GM18951 (cell line): ENCODE results near the gene RBM12.
A peak's percentile ranks its signal among the peaks of the same experiment; 100 is the strongest.
"Not testable (repeated sequence)": the region's sequence is repeated elsewhere in the genome, so short reads cannot be mapped to it uniquely, and the experiment has no call there.

Experiments
- POLR2A ChIP-seq: IDR thresholded peaks from 4 replicates; pipeline ENCODE4 v1.6.1; 2011; ENCODE audit warnings: mild to moderate bottlenecking; ENCODE audit not compliant: insufficient read length, insufficient read depth; ENCODE audit errors: extremely low read depth
- in situ Hi-C: fragments of 300-500 bp; cut with MboI; formaldehyde crosslinking; loops from one replicate; pipeline ENCODE4 v1.12.0; 2022; ENCODE audit warnings: low sequenced_read_pairs, mixed read lengths, inconsistent platforms; ENCODE audit not compliant: unreplicated experiment

RBM12 gene, protein sequence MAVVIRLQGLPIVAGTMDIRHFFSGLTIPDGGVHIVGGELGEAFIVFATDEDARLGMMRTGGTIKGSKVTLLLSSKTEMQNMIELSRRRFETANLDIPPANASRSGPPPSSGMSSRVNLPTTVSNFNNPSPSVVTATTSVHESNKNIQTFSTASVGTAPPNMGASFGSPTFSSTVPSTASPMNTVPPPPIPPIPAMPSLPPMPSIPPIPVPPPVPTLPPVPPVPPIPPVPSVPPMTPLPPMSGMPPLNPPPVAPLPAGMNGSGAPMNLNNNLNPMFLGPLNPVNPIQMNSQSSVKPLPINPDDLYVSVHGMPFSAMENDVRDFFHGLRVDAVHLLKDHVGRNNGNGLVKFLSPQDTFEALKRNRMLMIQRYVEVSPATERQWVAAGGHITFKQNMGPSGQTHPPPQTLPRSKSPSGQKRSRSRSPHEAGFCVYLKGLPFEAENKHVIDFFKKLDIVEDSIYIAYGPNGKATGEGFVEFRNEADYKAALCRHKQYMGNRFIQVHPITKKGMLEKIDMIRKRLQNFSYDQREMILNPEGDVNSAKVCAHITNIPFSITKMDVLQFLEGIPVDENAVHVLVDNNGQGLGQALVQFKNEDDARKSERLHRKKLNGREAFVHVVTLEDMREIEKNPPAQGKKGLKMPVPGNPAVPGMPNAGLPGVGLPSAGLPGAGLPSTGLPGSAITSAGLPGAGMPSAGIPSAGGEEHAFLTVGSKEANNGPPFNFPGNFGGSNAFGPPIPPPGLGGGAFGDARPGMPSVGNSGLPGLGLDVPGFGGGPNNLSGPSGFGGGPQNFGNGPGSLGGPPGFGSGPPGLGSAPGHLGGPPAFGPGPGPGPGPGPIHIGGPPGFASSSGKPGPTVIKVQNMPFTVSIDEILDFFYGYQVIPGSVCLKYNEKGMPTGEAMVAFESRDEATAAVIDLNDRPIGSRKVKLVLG

DNA sequence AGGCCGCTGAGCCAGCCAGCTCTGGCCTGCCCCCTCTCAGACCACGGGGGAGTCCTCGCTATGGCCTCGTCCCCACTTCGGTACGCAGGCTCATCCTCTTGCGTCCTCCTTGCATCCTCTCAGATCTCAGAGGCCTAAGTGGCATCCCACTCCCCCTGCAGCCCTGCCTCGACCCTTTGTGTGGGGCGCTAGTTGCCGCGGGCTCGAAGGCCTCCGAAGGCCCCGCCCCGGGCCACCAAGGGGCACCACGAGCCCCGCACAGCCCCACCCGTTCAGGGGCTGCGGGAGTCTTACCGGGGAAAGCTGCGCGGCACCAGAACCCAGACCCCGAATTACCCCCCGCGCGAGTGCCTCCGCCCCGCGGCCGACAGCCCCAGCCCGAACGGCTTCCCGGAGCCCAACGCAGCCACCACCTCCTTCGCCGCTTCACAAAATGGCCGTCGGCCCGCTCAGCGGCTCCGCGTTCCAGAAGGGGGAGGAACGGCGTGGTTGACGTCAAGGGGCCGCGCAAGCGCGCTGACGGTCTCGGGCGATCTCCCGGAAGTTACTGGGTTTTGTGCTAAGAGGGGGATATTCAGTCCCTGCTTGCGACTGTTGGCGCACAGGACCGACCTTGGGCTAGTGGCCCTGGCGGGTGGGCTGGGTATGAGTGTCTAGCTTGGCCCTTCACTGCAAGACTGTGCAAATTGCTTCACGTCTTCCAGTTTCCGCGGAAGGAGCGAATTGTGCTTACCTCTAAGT is at the start of gene RBM12, which contains the start of gene CPNE1:
TSS of gene RBM12 (minus strand) at position 435 of the 741 bp plus-strand sequence. CDS start 9,578 bp downstream, outside the sequence.
TSS of gene CPNE1 (minus strand) at position 435 of the 741 bp plus-strand sequence. CDS start 31,977 bp downstream, outside the sequence.
- peak; percentile 98 for TF ChIP-seq POLR2A
- in situ Hi-C loops, result no loop called here

- in situ Hi-C loops, result no loop called here
- no peak for TF ChIP-seq POLR2A
Measured at GRCh38 chr20:35714127-35714526, 49.4 kb upstream of the RBM12 start.

- in situ Hi-C loops, result not testable (repeated sequence)
Measured at GRCh38 chr20:35713120-35713519, 48.4 kb upstream of the RBM12 start.

DNA sequence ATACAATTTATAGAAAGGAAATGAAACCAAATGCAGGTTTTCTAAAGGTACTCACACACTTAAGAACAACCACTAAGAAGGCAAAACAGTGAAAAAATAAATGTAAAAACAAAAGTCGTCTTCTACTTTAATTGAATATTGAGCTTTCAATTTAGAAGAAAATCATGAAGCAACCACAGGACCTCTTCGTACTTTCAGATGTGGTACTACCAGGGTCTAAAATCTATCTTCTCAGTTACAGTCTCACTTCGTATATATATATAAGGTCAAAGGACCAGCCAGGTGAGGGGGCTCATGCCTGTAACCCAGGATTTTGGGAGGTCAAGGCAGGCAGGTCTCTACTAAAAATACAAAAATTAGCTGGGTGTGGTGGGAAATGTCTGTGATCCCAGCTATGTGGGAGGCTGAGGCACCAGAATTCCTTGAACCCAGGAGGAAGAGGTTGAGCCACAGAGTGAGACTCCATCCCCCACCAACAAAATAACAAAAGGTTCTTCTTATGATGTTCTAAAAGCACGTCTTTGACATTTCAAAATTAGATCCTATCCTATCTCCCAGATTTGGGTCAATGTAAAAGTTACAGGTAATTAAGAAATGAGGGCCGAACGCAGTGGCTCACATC is 47.0 kb upstream of the RBM12 start:
- in situ Hi-C loops, result no loop called here

GRCh38 chr20:35710884-35711587 is 46.3 kb upstream of the RBM12 start:
- no peak for TF ChIP-seq POLR2A

More for the DNA sequence above, 47.0 kb upstream of the RBM12 start:
- no peak for TF ChIP-seq POLR2A

GRCh38 chr20:35710039-35710438 is 45.3 kb upstream of the RBM12 start:
- in situ Hi-C loops, result no loop called here
- TF ChIP-seq POLR2A, result no peak

More at GRCh38 chr20:35710884-35711587, 46.3 kb upstream of the RBM12 start:
- in situ Hi-C loops, result no loop called here

- TF ChIP-seq POLR2A, result no peak
- in situ Hi-C loops, result no loop called here
Measured at GRCh38 chr20:35709259-35709658, 44.6 kb upstream of the RBM12 start.

DNA sequence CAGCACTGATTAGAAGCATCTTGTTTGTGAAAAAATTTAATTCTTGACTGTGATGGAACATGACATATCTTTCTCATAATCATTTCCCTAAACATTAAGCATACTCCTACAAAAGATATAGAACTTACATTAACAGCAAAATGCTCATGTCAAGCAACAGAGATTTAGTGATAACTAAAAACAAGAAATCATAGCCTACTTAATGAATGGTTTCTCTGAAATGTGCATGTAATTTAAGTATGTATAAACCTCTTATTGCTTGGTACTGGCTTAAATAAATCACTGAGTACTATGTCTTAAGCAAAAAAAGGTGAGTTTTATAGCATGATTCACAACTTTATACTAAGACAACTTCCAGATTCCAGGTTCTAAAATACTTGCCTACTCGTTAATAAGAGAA is 43.8 kb upstream of the RBM12 start:
- no peak for TF ChIP-seq POLR2A
- in situ Hi-C loops, result no loop called here

DNA sequence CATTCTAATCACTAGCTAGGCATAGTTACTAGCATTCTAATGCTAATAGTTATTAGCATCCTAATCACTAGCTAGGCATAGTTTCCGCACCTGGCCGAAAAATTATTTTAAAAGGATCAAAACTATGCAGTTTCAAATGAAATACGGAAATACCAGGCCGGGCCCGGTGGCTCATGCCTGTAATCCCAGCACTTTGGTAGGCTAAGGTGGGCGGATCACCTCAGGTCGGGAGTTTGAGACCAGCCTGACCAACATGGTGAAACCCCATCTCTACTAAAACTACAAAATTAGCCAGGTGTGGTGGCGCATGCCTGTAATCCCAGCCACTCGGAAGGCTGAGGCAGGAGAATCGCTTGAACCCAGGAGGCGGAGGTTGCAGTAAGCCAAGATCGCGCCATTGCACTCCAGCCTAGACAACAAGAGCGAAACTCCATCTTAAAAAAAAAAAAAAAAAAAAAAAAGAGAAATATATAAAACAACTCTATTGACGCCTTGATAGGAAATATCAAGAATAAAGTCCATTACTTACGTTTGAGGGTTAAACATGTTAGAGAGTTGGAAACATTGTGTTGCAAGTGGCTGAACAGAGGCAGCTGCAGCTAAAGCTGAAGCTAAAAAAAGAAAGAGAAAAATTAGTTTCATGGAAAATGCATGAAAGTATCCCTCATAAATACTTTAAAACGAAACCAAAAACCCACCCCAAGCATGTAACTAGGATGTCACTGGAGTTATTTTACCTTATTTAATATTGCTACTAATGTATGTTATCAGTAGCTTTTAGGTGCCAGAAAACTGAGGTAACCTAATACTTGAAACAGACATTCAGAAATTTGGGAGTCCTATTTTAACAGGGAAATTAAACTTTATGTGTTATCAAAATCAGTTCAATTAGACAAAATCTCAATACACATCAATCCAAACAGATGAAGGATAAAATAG is 42.2 kb upstream of the RBM12 start:
- in situ Hi-C loops, result not testable (repeated sequence)

DNA sequence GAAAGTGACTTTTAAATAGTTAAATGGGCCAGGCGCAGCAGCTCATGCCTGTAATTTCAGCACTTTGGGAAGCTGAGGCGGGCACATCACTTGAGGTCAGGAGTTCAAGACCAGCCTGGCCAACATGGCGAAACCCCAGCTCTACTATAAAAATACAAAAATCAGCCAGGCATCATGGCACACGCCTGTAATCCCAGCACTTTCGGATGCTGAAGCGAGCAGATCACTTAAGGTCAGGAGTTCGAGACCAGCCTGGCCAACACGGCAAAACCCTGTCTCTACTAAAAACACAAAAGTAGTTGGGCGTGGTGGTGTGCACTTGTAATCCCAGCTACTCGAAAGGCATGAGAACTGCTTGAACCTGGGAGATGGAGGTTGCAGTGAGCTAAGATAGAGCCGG is 41.2 kb upstream of the RBM12 start:
- in situ Hi-C loops, result not testable (repeated sequence)

DNA sequence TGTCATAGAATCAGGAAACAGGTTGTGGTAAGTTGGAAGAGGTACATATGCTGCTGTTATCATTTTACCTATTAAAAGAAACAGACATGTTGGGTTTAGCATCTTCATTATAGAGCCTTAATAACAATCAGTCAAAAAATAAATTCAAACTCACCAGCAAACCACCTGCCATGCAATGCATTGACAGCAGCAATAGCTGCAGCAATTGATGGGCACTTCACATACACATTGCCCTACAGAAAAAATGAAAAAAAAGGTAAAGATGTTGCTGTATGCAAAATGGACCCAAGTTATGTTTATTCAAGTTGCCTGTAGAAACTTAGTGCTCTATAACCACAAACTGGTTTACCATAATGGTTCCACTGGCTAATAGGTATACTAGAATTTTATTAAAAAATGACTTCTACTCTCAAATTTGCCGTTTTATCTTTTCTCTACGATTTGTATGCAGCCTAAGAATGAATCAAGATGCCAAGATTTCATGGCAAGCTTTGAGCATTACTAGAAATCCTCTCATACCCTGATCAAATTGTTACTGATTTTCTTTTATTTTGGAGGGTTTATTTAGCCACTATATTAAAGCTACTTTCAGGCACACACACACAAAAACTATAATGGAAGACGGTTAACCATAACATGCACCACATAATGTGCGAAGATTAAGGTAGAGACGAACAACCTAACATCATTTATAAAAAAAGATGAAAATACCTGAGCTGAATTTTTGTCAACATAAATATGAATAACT is 40.0 kb upstream of the RBM12 start:
- TF ChIP-seq POLR2A, result no peak
- in situ Hi-C loops, result no loop called here
